HEK293 (cell line): ENCODE results near the gene SLC16A10.

Source experiments
- FEZF1 ChIP-seq: fragments of 450-650 bp; formaldehyde crosslinking; IDR thresholded peaks from 2 replicates; pipeline ENCODE4 v1.5.1; 2016; ENCODE audit warnings: missing biosample characterization, missing genetic modification characterization
- GLIS1 ChIP-seq: fragments of 450-650 bp; formaldehyde crosslinking; IDR thresholded peaks from 2 replicates; pipeline ENCODE4 v1.5.1; 2016; ENCODE audit warnings: missing biosample characterization, missing genetic modification characterization
- KLF9 ChIP-seq: fragments of 450-650 bp; formaldehyde crosslinking; IDR thresholded peaks from 2 replicates; pipeline ENCODE4 v1.5.1; 2016; ENCODE audit warnings: missing biosample characterization, missing genetic modification characterization, low read depth
- OVOL3 ChIP-seq: fragments of 450-650 bp; formaldehyde crosslinking; IDR thresholded peaks from 2 replicates; pipeline ENCODE4 v1.5.1; 2016; ENCODE audit warnings: missing biosample characterization, missing genetic modification characterization
- SP3 ChIP-seq: fragments of 450-650 bp; formaldehyde crosslinking; IDR thresholded peaks from 2 replicates; pipeline ENCODE4 v1.5.1; 2016; ENCODE audit warnings: missing biosample characterization, missing genetic modification characterization
- ZBTB11 ChIP-seq: fragments of 450-650 bp; formaldehyde crosslinking; conservative IDR thresholded peaks from 2 replicates; pipeline ENCODE4 v1.5.1; 2016; ENCODE audit warnings: low read depth, missing biosample characterization, missing genetic modification characterization
- ZBTB17 ChIP-seq: fragments of 450-650 bp; formaldehyde crosslinking; IDR thresholded peaks from 2 replicates; pipeline ENCODE4 v1.5.1; 2016; ENCODE audit warnings: missing biosample characterization, missing genetic modification characterization
- ZBTB21 ChIP-seq: fragments of 450-650 bp; formaldehyde crosslinking; IDR thresholded peaks from 2 replicates; pipeline ENCODE4 v1.5.1; 2017; ENCODE audit warnings: missing biosample characterization, missing genetic modification characterization
- ZIC2 ChIP-seq: fragments of 450-650 bp; formaldehyde crosslinking; IDR thresholded peaks from 2 replicates; pipeline ENCODE4 v1.5.1; 2016; ENCODE audit warnings: missing biosample characterization, missing genetic modification characterization
- ZNF324 ChIP-seq: fragments of 450-650 bp; formaldehyde crosslinking; IDR thresholded peaks from 2 replicates; pipeline ENCODE4 v1.5.1; 2016; ENCODE audit warnings: missing biosample characterization, missing genetic modification characterization
- ZNF513 ChIP-seq: fragments of 450-650 bp; IDR thresholded peaks from 2 replicates; pipeline ENCODE4 v1.5.1; 2018; ENCODE audit warnings: missing biosample characterization, missing genetic modification characterization
- ZNF560 ChIP-seq: fragments of 450-650 bp; formaldehyde crosslinking; IDR thresholded peaks from 2 replicates; pipeline ENCODE4 v1.5.1; 2017; ENCODE audit warnings: missing biosample characterization, missing genetic modification characterization, borderline replicate concordance
- ZNF561 ChIP-seq: fragments of 450-650 bp; IDR thresholded peaks from 2 replicates; pipeline ENCODE4 v1.5.1; 2018; ENCODE audit warnings: missing biosample characterization, missing genetic modification characterization, borderline replicate concordance
- ZNF610 ChIP-seq: fragments of 450-650 bp; formaldehyde crosslinking; IDR thresholded peaks from 2 replicates; pipeline ENCODE4 v1.5.1; 2016; ENCODE audit warnings: missing biosample characterization, missing genetic modification characterization, borderline replicate concordance
- ZNF629 ChIP-seq: fragments of 450-650 bp; formaldehyde crosslinking; IDR thresholded peaks from 2 replicates; pipeline ENCODE4 v1.5.1; 2017; ENCODE audit warnings: missing biosample characterization, missing genetic modification characterization
- ZNF660 ChIP-seq: fragments of 450-650 bp; IDR thresholded peaks from 2 replicates; pipeline ENCODE4 v1.5.1; 2018; ENCODE audit warnings: missing biosample characterization, mild to moderate bottlenecking, missing genetic modification characterization
- ZNF76 ChIP-seq: fragments of 450-650 bp; formaldehyde crosslinking; IDR thresholded peaks from 2 replicates; pipeline ENCODE4; 2016; ENCODE audit warnings: low read depth, missing biosample characterization, missing genetic modification characterization, borderline replicate concordance
- ZNF768 ChIP-seq: fragments of 450-650 bp; formaldehyde crosslinking; IDR thresholded peaks from 2 replicates; pipeline ENCODE4 v1.5.1; 2018; ENCODE audit warnings: missing biosample characterization, mild to moderate bottlenecking, missing genetic modification characterization
- TF ChIP-seq, protein P1 (sequence below): fragments of 450-650 bp; formaldehyde crosslinking; IDR thresholded peaks from 2 replicates; pipeline ENCODE4 v1.5.0; 2017; ENCODE audit warnings: missing biosample characterization, missing genetic modification characterization, borderline replicate concordance
- TF ChIP-seq, protein P2 (sequence below): fragments of 450-650 bp; formaldehyde crosslinking; IDR thresholded peaks from 2 replicates; pipeline ENCODE4 v1.5.1; 2017; ENCODE audit warnings: missing biosample characterization, missing genetic modification characterization
- TF ChIP-seq, protein P3 (sequence below): sonication (generic); formaldehyde crosslinking; IDR thresholded peaks from 2 replicates; pipeline ENCODE4 v1.8.1; 2022; ENCODE audit warnings: mild to moderate bottlenecking, moderate library complexity, missing genetic modification reagents
- TF ChIP-seq, protein P4 (sequence below): fragments of 450-650 bp; formaldehyde crosslinking; IDR thresholded peaks from 2 replicates; pipeline ENCODE4 v1.5.1; 2016; ENCODE audit warnings: missing biosample characterization, missing genetic modification characterization

Gene SLC16A10

GRCh38 chr6:111259089-111259831 lies 172.0 kb downstream of the SLC16A10 start (continued):
- TF ChIP-seq, protein P1, sequence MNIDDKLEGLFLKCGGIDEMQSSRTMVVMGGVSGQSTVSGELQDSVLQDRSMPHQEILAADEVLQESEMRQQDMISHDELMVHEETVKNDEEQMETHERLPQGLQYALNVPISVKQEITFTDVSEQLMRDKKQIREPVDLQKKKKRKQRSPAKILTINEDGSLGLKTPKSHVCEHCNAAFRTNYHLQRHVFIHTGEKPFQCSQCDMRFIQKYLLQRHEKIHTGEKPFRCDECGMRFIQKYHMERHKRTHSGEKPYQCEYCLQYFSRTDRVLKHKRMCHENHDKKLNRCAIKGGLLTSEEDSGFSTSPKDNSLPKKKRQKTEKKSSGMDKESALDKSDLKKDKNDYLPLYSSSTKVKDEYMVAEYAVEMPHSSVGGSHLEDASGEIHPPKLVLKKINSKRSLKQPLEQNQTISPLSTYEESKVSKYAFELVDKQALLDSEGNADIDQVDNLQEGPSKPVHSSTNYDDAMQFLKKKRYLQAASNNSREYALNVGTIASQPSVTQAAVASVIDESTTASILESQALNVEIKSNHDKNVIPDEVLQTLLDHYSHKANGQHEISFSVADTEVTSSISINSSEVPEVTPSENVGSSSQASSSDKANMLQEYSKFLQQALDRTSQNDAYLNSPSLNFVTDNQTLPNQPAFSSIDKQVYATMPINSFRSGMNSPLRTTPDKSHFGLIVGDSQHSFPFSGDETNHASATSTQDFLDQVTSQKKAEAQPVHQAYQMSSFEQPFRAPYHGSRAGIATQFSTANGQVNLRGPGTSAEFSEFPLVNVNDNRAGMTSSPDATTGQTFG (tag by site-specific recombination) = no peak
- TF ChIP-seq ZNF561 = peak; percentile 77; the same call in 1 of the 2 replicates
- TF ChIP-seq SP3 = peak; percentile 49; the same call in 1 of the 2 replicates
- TF ChIP-seq OVOL3 (tag by site-specific recombination) = peak; percentile 27; the same call in 1 of the 2 replicates
- TF ChIP-seq ZNF324 (tag by site-specific recombination) = peak; percentile 19; the same call in 1 of the 2 replicates
- peak; percentile 87 for TF ChIP-seq ZBTB17 (tag by site-specific recombination)
- peak; percentile 85 for TF ChIP-seq ZNF629 (tag by site-specific recombination)
- TF ChIP-seq ZNF513 (tag by site-specific recombination) = no peak
- peak; percentile 73; the same call in 1 of the 2 replicates for TF ChIP-seq ZIC2 (tag by site-specific recombination)
- 0 out of 2 replicates have a peak, but pooled peaks have one; percentile 29 for TF ChIP-seq ZNF610
- TF ChIP-seq GLIS1 = peak; percentile 70
- no peak for TF ChIP-seq ZNF768 (tag by site-specific recombination)
- TF ChIP-seq FEZF1 (tag by site-specific recombination) = peak; percentile 78
- TF ChIP-seq ZNF76 (tag by site-specific recombination) = no peak
- TF ChIP-seq, protein P2, sequence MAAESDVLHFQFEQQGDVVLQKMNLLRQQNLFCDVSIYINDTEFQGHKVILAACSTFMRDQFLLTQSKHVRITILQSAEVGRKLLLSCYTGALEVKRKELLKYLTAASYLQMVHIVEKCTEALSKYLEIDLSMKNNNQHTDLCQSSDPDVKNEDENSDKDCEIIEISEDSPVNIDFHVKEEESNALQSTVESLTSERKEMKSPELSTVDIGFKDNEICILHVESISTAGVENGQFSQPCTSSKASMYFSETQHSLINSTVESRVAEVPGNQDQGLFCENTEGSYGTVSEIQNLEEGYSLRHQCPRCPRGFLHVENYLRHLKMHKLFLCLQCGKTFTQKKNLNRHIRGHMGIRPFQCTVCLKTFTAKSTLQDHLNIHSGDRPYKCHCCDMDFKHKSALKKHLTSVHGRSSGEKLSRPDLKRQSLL = peak; percentile 59; the same call in 1 of the 2 replicates
- TF ChIP-seq, protein P3, sequence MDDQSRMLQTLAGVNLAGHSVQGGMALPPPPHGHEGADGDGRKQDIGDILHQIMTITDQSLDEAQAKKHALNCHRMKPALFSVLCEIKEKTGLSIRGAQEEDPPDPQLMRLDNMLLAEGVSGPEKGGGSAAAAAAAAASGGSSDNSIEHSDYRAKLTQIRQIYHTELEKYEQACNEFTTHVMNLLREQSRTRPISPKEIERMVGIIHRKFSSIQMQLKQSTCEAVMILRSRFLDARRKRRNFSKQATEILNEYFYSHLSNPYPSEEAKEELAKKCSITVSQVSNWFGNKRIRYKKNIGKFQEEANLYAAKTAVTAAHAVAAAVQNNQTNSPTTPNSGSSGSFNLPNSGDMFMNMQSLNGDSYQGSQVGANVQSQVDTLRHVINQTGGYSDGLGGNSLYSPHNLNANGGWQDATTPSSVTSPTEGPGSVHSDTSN (CRISPR knock-in tag) = peak; percentile 50; the same call in 1 of the 2 replicates
- 0 out of 2 replicates have a peak, but pooled peaks have one; percentile 25 for TF ChIP-seq KLF9 (tag by site-specific recombination)
- peak; percentile 72; the same call in 1 of the 2 replicates for TF ChIP-seq ZNF660 (tag by site-specific recombination)
- TF ChIP-seq ZBTB11 (tag by site-specific recombination) = peak; percentile 89
- peak; percentile 51; the same call in 1 of the 2 replicates for TF ChIP-seq ZBTB21 (tag by site-specific recombination)
- TF ChIP-seq, protein P4, sequence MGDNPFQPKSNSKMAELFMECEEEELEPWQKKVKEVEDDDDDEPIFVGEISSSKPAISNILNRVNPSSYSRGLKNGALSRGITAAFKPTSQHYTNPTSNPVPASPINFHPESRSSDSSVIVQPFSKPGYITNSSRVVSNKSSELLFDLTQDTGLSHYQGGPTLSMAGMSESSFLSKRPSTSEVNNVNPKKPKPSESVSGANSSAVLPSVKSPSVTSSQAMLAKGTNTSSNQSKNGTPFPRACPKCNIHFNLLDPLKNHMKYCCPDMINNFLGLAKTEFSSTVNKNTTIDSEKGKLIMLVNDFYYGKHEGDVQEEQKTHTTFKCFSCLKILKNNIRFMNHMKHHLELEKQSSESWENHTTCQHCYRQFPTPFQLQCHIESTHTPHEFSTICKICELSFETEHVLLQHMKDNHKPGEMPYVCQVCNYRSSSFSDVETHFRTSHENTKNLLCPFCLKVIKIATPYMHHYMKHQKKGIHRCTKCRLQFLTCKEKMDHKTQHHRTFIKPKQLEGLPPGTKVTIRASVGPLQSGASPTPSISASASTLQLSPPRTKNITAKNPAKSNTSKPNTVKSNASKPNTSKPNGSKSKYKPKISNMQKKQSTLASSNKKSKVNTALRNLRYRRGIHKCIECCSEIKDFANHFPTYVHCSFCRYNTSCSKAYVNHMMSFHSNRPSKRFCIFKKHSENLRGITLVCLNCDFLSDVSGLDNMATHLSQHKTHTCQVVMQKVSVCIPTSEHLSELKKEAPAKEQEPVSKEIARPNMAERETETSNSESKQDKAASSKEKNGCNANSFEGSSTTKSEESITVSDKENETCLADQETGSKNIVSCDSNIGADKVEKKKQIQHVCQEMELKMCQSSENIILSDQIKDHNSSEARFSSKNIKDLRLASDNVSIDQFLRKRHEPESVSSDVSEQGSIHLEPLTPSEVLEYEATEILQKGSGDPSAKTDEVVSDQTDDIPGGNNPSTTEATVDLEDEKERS (tag by site-specific recombination) = peak; percentile 61; the same call in 1 of the 2 replicates
- 0 out of 2 replicates have a peak, but pooled peaks have one; percentile 17 for TF ChIP-seq ZNF560 (tag by site-specific recombination)
